ENCODE measurements around the gene DLG2. TPM values are rescaled to one million over a fixed set of nuclear protein-coding genes. Genes with fewer than 3 reads are reported as not detected.

Gene DLG2
- total RNA-seq, 4 donors from 2014 or later: 7.3 to 14.1 (median 11.1) TPM

DNA sequence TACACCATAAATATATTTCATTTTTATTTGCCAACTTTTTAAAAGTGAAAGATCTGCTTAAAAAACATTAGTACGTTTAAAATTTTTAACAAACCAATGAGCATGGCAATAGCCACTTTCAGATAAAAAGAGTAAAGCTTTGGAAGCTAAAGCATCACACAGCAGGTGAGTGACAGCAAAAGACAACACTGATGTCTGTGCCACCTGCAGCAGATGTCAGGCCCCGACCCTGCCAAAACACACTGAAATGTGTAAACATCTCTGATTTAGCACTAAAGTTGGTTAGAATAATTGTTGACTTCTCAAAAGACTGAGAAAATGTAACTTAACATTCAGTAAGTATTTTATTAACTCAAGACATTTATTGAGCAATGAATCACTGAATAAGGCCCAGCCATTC, 232.9 kb downstream of the DLG2 start:
- no peak for TF ChIP-seq POLR2A (IDR thresholded peaks at IDR 0.05; ENCODE audit: low read depth)
- no peak for TF ChIP-seq POLR2AphosphoS5 (IDR thresholded peaks at IDR 0.05)
- TF ChIP-seq EP300 (IDR thresholded peaks at IDR 0.05): no peak
- TF ChIP-seq, protein P1, sequence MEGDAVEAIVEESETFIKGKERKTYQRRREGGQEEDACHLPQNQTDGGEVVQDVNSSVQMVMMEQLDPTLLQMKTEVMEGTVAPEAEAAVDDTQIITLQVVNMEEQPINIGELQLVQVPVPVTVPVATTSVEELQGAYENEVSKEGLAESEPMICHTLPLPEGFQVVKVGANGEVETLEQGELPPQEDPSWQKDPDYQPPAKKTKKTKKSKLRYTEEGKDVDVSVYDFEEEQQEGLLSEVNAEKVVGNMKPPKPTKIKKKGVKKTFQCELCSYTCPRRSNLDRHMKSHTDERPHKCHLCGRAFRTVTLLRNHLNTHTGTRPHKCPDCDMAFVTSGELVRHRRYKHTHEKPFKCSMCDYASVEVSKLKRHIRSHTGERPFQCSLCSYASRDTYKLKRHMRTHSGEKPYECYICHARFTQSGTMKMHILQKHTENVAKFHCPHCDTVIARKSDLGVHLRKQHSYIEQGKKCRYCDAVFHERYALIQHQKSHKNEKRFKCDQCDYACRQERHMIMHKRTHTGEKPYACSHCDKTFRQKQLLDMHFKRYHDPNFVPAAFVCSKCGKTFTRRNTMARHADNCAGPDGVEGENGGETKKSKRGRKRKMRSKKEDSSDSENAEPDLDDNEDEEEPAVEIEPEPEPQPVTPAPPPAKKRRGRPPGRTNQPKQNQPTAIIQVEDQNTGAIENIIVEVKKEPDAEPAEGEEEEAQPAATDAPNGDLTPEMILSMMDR (IDR thresholded peaks at IDR 0.05): no peak
- DNase-seq (ENCODE audit: extremely low spot score): no peak
- Histone ChIP-seq H3K9me3 (peaks cover 0 to 12% (median 0%) of the 10 kb centered on the region in 4 donors), H3K36me3 (no peaks in the 10 kb centered on the region), H3K27ac (replicated peaks in 1 of 4) (no peak overlapping the region), H3K4me1 (no peaks in the 10 kb centered on the region), H3K27me3 (no peaks in the 10 kb centered on the region), H3K4me3 (no peak overlapping the region)
- intact Hi-C loops (cut with DNase I): no loop called here
- 37% methylated on average over 2 of the region's 2 CpGs for WGBS

DNA sequence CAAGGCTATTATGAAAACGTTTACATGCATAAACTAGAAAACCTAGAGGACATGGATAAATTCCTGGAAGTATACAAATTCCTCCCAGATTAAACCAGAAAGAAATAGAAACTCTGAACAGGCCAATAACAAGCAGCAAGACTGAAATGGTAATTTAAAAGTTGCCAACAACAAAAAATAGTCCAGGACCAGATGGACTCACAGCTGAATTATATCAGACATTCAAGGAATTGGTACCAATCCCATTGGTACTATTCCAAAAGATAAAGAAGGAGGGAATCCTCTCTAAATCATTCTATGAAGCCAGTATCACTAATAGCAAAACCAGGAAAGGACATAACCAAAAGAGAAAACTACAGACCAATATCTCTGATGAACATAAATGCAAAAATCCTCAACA, 236.0 kb downstream of the DLG2 start:
- no peaks in the 10 kb centered on the region for H3K36me3 ChIP-seq
- intact Hi-C loops (cut with DNase I): no loop called here
- TF ChIP-seq EP300 (IDR thresholded peaks at IDR 0.05) (no peak), POLR2A (IDR thresholded peaks at IDR 0.05; ENCODE audit: low read depth) (no peak), POLR2AphosphoS5 (IDR thresholded peaks at IDR 0.05) (no peak)
- TF ChIP-seq, protein P1 (IDR thresholded peaks at IDR 0.05): no peak
- peaks cover 0 to 12% (median 0%) of the 10 kb centered on the region in 4 donors for H3K9me3 ChIP-seq
- no peaks in the 10 kb centered on the region for H3K4me1 ChIP-seq
- no peak overlapping the region for H3K4me3 ChIP-seq
- DNase-seq (ENCODE audit: extremely low spot score): no peak
- H3K27me3 ChIP-seq: no peaks in the 10 kb centered on the region
- WGBS: 60% methylated on average over 1 of the region's 1 CpG
- no peak overlapping the region for H3K27ac ChIP-seq (replicated peaks in 1 of 4)

DNA sequence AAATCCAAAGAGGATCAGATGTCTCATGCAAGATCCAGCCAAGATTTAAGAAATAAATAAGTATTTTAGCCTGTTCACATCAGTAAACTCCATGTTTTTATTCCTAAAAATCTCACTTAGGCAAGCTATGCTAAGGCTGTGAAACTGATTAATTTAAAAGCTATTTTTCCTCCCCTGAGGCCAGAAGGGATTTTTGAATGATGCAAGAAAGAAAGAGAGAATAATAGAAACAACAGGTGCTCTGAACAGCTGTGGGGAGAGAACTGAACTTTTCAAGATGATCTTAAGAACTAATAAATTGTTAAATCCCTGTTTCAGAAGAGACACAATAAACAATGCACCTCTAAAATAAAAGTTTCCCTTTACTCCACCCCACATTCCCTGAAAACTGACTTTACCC, 241.6 kb downstream of the DLG2 start:
- intact Hi-C loops (cut with DNase I): no loop called here
- Histone ChIP-seq H3K4me3 (no peak overlapping the region), H3K36me3 (no peaks in the 10 kb centered on the region), H3K27me3 (no peaks in the 10 kb centered on the region), H3K4me1 (no peaks in the 10 kb centered on the region), H3K27ac (replicated peaks in 1 of 4) (no peak overlapping the region), H3K9me3 (peaks cover 0 to 3% (median 0%) of the 10 kb centered on the region in 4 donors)
- DNase-seq (ENCODE audit: extremely low spot score): no peak
- TF ChIP-seq POLR2A (IDR thresholded peaks at IDR 0.05; ENCODE audit: low read depth) (no peak), POLR2AphosphoS5 (IDR thresholded peaks at IDR 0.05) (no peak), EP300 (IDR thresholded peaks at IDR 0.05) (no peak)
- TF ChIP-seq, protein P1 (IDR thresholded peaks at IDR 0.05): no peak

DNA sequence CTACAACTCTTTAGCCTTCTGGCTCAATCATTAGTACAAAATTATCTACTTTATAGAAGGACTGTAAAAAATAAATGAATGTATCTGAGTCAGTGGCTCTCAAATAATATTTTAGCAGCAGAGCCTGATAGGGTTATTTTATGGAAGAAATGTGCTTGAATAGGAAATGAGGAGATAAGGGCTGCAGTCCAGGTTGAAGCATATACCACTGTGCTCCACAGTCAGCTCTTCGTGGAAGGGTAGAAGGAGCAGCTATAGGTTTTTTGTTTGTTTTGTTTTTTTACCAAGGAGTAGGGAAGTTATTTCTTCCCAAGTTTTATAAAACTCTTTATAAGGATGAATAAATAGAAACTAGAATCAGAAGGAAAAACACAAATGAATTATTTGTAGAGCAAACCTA, 242.0 kb downstream of the DLG2 start:
- whole genome bisulfite sequencing: 72% methylated on average over 1 of the region's 1 CpG
- no peak for DNase-seq (ENCODE audit: extremely low spot score)
- Histone ChIP-seq H3K36me3 (no peaks in the 10 kb centered on the region), H3K9me3 (peaks cover 0 to 3% (median 0%) of the 10 kb centered on the region in 4 donors), H3K27ac (replicated peaks in 1 of 4) (no peak overlapping the region), H3K27me3 (no peaks in the 10 kb centered on the region), H3K4me1 (no peaks in the 10 kb centered on the region), H3K4me3 (no peak overlapping the region)
- TF ChIP-seq POLR2A (IDR thresholded peaks at IDR 0.05; ENCODE audit: low read depth) (no peak), POLR2AphosphoS5 (IDR thresholded peaks at IDR 0.05) (no peak), EP300 (IDR thresholded peaks at IDR 0.05) (no peak)
- TF ChIP-seq, protein P1 (IDR thresholded peaks at IDR 0.05): no peak
- intact Hi-C loops (cut with DNase I): no loop called here

DNA sequence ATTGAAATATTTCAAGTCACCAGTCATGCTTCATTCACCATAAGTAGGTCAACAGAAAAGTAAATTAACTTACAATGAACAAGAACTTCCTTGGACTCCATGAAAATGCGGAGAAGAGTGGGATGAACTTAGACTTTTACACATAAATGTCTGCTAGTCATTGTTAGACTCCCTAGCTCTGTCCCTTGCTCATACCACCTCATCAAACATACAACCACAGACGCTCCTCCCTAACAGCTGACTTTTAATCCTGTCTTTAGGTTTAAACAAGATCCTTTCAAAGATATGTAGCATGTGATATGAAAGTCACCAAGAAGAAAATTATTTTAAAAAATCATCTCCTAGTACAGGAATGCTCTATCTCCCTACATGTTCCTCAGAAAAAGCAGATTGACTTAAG, 248.1 kb downstream of the DLG2 start:
- WGBS: 93% methylated on average over 2 of the region's 2 CpGs
- no peaks in the 10 kb centered on the region for H3K36me3 ChIP-seq
- H3K4me3 ChIP-seq: no peak overlapping the region
- no peak for DNase-seq (ENCODE audit: extremely low spot score)
- no peak for TF ChIP-seq EP300 (IDR thresholded peaks at IDR 0.05)
- TF ChIP-seq, protein P1 (IDR thresholded peaks at IDR 0.05): no peak
- TF ChIP-seq POLR2AphosphoS5 (IDR thresholded peaks at IDR 0.05): no peak
- TF ChIP-seq POLR2A (IDR thresholded peaks at IDR 0.05; ENCODE audit: low read depth): no peak
- H3K9me3 ChIP-seq: peaks cover 0 to 3% (median 0%) of the 10 kb centered on the region in 4 donors
- intact Hi-C loops (cut with DNase I): no loop called here
- H3K27ac ChIP-seq (replicated peaks in 1 of 4): no peak overlapping the region
- no peaks in the 10 kb centered on the region for H3K27me3 ChIP-seq
- no peaks in the 10 kb centered on the region for H3K4me1 ChIP-seq
